Mesendoderm (in vitro differentiated cells): Measurements from ENCODE around the gene PRIM2.
"Not testable (repeated sequence)": the region's sequence is repeated elsewhere in the genome, so short reads cannot be mapped to it uniquely, and the experiment has no call there.

ENCODE experiments used
- DNase-seq: peaks from one replicate; pipeline ENCODE4 v3.0.0; 2013
- H2AK5ac ChIP-seq: 2 replicates; pipeline ENCODE4 v1.6.1; 2013; ENCODE audit warnings: low read length, inconsistent platforms
- H2BK120ac ChIP-seq: 2 replicates; pipeline ENCODE4 v1.6.1; 2013; ENCODE audit warnings: low read depth, mild to moderate bottlenecking, low read length, moderate library complexity, mixed read lengths
- H2BK15ac ChIP-seq: replicated peaks from 2 replicates; pipeline ENCODE4 v1.6.1; 2013; ENCODE audit warnings: low read depth, mild to moderate bottlenecking, moderate library complexity
- H2BK5ac ChIP-seq: 2 replicates; pipeline ENCODE4 v1.6.1; 2013; ENCODE audit warnings: low read length, inconsistent platforms
- H3K18ac ChIP-seq: 2 replicates; pipeline ENCODE4 v1.6.1; 2013; ENCODE audit warnings: mild to moderate bottlenecking, low read length, mixed read lengths
- H3K23ac ChIP-seq: one replicate; pipeline ENCODE4 v1.6.1; 2013; ENCODE audit warnings: low read length
- H3K27ac ChIP-seq: 2 replicates; pipeline ENCODE4 v1.5.1; 2013; ENCODE audit warnings: low read depth, mild to moderate bottlenecking, inconsistent platforms, low read length, moderate library complexity
- H3K27me3 ChIP-seq: 2 replicates; pipeline ENCODE4 v1.6.1; 2013; ENCODE audit warnings: low read length, control low read depth, mild to moderate bottlenecking, inconsistent platforms; ENCODE audit not compliant: insufficient read depth, poor library complexity
- H3K36me3 ChIP-seq: 2 replicates; pipeline ENCODE4 v1.6.1; 2013; ENCODE audit warnings: low read length, inconsistent platforms; ENCODE audit not compliant: control insufficient read depth, insufficient read depth
- H3K4ac ChIP-seq: one replicate; pipeline ENCODE4 v1.6.1; 2013; ENCODE audit warnings: low read depth, mild to moderate bottlenecking, low read length, moderate library complexity
- H3K4me1 ChIP-seq: 2 replicates; pipeline ENCODE4 v1.6.1; 2013; ENCODE audit warnings: low read depth, low read length, inconsistent platforms; ENCODE audit not compliant: control insufficient read depth
- H3K4me2 ChIP-seq: 2 replicates; pipeline ENCODE4 v1.6.1; 2013; ENCODE audit warnings: low read length
- H3K4me3 ChIP-seq: 2 replicates; pipeline ENCODE4 v1.5.1; 2013; ENCODE audit warnings: mild to moderate bottlenecking, low read length
- H3K56ac ChIP-seq: one replicate; pipeline ENCODE4 v1.6.1; 2013; ENCODE audit warnings: low read length
- H3K79me1 ChIP-seq: 2 replicates; pipeline ENCODE4 v1.6.1; 2013; ENCODE audit warnings: low read length, inconsistent platforms
- H3K79me2 ChIP-seq: 2 replicates; pipeline ENCODE4 v1.6.1; 2013; ENCODE audit warnings: mild to moderate bottlenecking, low read length; ENCODE audit not compliant: control insufficient read depth, insufficient read depth
- H3K9ac ChIP-seq: 2 replicates; pipeline ENCODE4 v1.6.1; 2013; ENCODE audit warnings: low read length, inconsistent platforms
- H4K5ac ChIP-seq: one replicate; pipeline ENCODE4 v1.6.1; 2013; ENCODE audit warnings: low read length
- H4K8ac ChIP-seq: one replicate; pipeline ENCODE4 v1.6.1; 2013; ENCODE audit warnings: low read depth, mild to moderate bottlenecking, control low read depth, low read length, moderate library complexity
- WGBS: extraction: QIAGEN DNeasy Blood & Tissue Kit; methylation state at CpG from one replicate; pipeline ENCODE4 v1.1.7; 2013; ENCODE audit warnings: low lambda C conversion rate, missing lambda C conversion rate; ENCODE audit not compliant: insufficient coverage; ENCODE audit errors: extremely low coverage; 5-methylcytosine and 5-hydroxymethylcytosine counted together

PRIM2 gene

DNA sequence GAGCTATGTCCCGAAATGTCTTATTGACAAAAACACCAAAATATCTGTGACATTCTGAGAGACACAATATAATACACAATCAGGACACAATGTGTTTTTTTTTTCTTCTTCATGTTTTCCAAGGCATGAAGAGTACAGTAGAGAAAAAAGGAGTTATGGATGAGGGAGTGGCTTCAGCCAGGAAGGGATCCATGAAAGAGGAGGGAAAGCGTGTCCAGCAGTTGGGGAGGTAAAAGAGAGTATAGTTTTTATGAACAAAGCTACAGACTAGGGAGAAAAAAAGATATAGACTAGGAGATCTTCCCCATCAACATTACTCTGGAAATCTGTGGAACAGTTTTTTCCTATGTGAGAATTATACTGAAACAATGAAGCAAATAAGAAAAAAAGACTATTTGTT, 38.9 kb upstream of the PRIM2 start:
- no peak overlapping the region for H3K23ac ChIP-seq
- no peak for DNase-seq
- H2BK15ac ChIP-seq: no peak overlapping the region
- H3K56ac ChIP-seq: no peak overlapping the region
- no peak overlapping the region for H4K5ac ChIP-seq
- no peak overlapping the region for H3K9ac ChIP-seq
- no peak overlapping the region for H3K4ac ChIP-seq
- no peak overlapping the region for H2BK120ac ChIP-seq
- H3K79me2 ChIP-seq: no peaks in the 10 kb centered on the region
- no peak overlapping the region for H2BK5ac ChIP-seq
- H3K79me1 ChIP-seq: no peaks in the 10 kb centered on the region
- no peaks in the 10 kb centered on the region for H3K36me3 ChIP-seq
- H2AK5ac ChIP-seq: no peak overlapping the region
- 100% methylated on average over 1 of the region's 2 CpGs for WGBS
- H4K8ac ChIP-seq: no peak overlapping the region
- peaks cover 2% of the 10 kb centered on the region for H3K27me3 ChIP-seq
- no peak overlapping the region for H3K4me3 ChIP-seq
- no peak overlapping the region for H3K27ac ChIP-seq
- no peaks in the 10 kb centered on the region for H3K4me1 ChIP-seq
- H3K4me2 ChIP-seq: no peak overlapping the region
- no peak overlapping the region for H3K18ac ChIP-seq

DNA sequence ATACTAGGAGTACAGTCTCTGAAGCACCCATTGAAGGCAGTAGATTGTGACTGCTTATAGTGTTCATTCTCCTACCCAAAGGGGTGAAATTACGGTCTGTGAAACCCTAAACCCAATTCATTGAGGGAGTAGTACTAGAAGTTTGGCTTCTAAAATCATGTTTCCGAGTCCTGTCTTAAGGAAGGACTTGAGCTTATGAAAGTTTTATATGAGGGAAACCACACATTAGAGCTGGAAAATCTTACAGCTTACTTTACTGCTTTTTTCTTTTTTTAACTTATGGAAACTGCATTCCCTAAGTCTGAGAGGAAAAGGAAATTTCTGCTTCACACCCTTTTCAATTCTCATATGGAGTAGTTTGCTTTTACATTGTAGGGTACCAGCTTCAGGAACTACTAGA, 38.4 kb upstream of the PRIM2 start:
- Histone ChIP-seq H3K4me3 (no peak overlapping the region), H2AK5ac (no peak overlapping the region), H2BK5ac (no peak overlapping the region), H2BK15ac (no peak overlapping the region), H3K27me3 (peaks cover 2% of the 10 kb centered on the region), H4K5ac (no peak overlapping the region), H3K18ac (no peak overlapping the region), H3K79me2 (no peaks in the 10 kb centered on the region), H3K9ac (no peak overlapping the region), H3K4me1 (no peaks in the 10 kb centered on the region), H4K8ac (no peak overlapping the region), H3K4me2 (no peak overlapping the region), H3K23ac (no peak overlapping the region), H3K27ac (no peak overlapping the region), H3K79me1 (no peaks in the 10 kb centered on the region), H2BK120ac (no peak overlapping the region), H3K4ac (no peak overlapping the region), H3K56ac (no peak overlapping the region), H3K36me3 (no peaks in the 10 kb centered on the region)
- DNase-seq: no peak
- WGBS: no CpG with 5 or more reads among the region's 2 CpGs

DNA sequence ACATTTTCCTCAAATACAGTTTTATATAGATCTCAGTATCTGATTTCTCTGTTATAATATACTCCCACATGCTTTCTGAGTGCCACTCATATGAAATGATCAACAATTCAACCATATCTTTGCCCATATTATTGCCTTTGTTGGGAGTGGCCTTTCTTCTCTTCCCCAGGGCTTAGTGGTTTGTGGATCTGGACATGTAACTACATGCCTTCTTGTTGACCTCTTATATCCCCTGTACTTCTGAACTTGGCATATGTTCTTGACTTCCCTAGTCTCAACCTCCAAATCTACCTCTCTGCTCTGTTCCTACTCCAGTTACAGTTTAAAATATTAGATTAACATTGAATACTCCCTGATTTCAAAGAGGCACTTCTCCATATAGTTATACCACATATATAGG, 34.3 kb upstream of the PRIM2 start:
- H3K23ac ChIP-seq: no peak overlapping the region
- no peak overlapping the region for H2AK5ac ChIP-seq
- no peak overlapping the region for H3K27ac ChIP-seq
- no peak overlapping the region for H3K4me2 ChIP-seq
- no peaks in the 10 kb centered on the region for H3K36me3 ChIP-seq
- no peak overlapping the region for H4K5ac ChIP-seq
- DNase-seq: no peak
- H3K4me1 ChIP-seq: no peaks in the 10 kb centered on the region
- no peak overlapping the region for H3K9ac ChIP-seq
- H3K56ac ChIP-seq: no peak overlapping the region
- no peak overlapping the region for H3K18ac ChIP-seq
- H3K79me2 ChIP-seq: no peaks in the 10 kb centered on the region
- H4K8ac ChIP-seq: no peak overlapping the region
- no peak overlapping the region for H3K4me3 ChIP-seq
- no peak overlapping the region for H2BK120ac ChIP-seq
- peaks cover 2% of the 10 kb centered on the region for H3K27me3 ChIP-seq
- H2BK5ac ChIP-seq: no peak overlapping the region
- no peaks in the 10 kb centered on the region for H3K79me1 ChIP-seq
- no peak overlapping the region for H3K4ac ChIP-seq
- no peak overlapping the region for H2BK15ac ChIP-seq

DNA sequence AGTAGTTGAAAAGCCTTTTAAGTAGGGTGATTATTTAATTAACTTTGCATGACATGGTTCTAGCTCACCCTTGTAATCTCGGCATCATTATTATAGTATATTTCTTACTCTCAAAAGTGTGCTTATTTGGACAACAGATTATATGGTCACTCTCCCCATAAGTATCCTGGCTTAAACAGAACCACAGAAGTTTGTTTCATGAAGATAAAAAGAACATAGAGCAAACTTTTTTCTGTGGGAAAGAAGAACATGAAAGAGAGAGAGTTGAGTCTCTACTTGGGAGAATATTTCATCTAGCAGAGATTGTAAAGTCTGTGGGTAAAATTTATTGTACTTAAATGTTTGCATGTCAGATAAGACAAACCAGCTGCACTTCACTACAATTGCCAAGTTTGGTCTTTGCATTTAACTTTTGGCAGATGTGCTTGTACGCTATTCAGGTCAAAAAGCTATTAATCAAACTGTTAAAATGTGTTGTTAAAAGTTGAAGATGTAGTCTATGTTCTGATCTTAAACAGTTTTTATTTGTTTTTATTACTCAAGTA, 33.4 kb upstream of the PRIM2 start:
- Histone ChIP-seq H3K9ac (no peak overlapping the region), H3K23ac (no peak overlapping the region), H3K27ac (no peak overlapping the region), H3K4me1 (no peaks in the 10 kb centered on the region), H4K5ac (no peak overlapping the region), H2BK15ac (no peak overlapping the region), H2BK120ac (no peak overlapping the region), H3K79me1 (no peaks in the 10 kb centered on the region), H2AK5ac (no peak overlapping the region), H3K36me3 (no peaks in the 10 kb centered on the region), H3K4me3 (no peak overlapping the region), H4K8ac (no peak overlapping the region), H2BK5ac (no peak overlapping the region), H3K4ac (no peak overlapping the region), H3K18ac (no peak overlapping the region), H3K27me3 (peaks cover 2% of the 10 kb centered on the region), H3K79me2 (no peaks in the 10 kb centered on the region), H3K56ac (no peak overlapping the region), H3K4me2 (no peak overlapping the region)
- DNase-seq: no peak
- WGBS: no CpG with 5 or more reads among the region's 2 CpGs

DNA sequence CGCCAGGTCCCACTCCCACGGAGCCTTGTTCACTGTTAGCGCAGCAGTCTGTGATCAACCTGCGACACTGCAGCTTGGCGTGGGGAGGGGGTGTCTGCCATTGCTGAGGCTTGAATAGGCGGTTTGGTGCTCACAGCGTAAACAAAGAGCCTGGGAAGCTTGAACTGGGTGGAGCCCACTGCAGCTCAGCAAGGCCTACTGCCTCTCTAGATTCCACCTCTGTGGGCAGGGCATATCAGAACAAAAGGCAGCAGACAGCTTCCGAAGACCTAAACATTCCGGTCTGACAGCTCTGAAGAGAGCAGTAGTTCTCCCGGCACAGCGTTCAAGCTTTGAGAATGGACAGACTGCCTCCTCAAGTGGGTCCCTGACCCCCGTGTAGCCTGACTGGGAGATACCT, 29.3 kb upstream of the PRIM2 start:
- H3K23ac ChIP-seq, H3K27ac ChIP-seq, H3K4ac ChIP-seq, H3K36me3 ChIP-seq, H3K4me1 ChIP-seq, H4K8ac ChIP-seq, H3K79me2 ChIP-seq, H3K79me1 ChIP-seq, H3K27me3 ChIP-seq, H2AK5ac ChIP-seq, H2BK5ac ChIP-seq, H4K5ac ChIP-seq, H3K56ac ChIP-seq, H2BK15ac ChIP-seq, H3K9ac ChIP-seq, H2BK120ac ChIP-seq, H3K4me3 ChIP-seq, H3K4me2 ChIP-seq, H3K18ac ChIP-seq: not testable (repeated sequence)
- WGBS: no CpG with 5 or more reads among the region's 12 CpGs
- peak; percentile 29 for DNase-seq

DNA sequence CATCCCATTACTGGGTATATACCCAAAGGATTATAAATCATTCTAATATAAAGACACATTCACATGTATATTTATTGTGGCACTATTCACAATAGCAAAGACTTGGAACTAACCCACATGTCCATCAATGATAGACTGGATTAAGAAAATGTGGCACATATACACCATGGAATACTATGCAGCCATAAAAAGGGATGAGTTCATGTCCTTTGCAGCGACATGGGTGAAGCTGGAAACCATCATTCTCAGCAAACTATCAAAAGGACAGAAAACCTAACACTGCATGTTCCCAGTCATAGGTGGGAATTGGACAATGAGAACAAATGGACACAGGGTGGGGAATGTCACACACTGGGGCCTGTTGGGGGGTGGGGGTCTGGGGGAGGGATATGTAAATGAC, 24.0 kb upstream of the PRIM2 start:
- not testable (repeated sequence) for H3K23ac ChIP-seq, H3K4me1 ChIP-seq, H2AK5ac ChIP-seq, H3K79me1 ChIP-seq, DNase-seq, H4K8ac ChIP-seq, H3K9ac ChIP-seq, H2BK5ac ChIP-seq, H3K4ac ChIP-seq, H2BK15ac ChIP-seq, H3K4me3 ChIP-seq, H3K56ac ChIP-seq, H3K79me2 ChIP-seq, H3K36me3 ChIP-seq, H3K27me3 ChIP-seq, H3K4me2 ChIP-seq, H4K5ac ChIP-seq, H2BK120ac ChIP-seq, H3K27ac ChIP-seq, H3K18ac ChIP-seq
- no CpG with 5 or more reads among the region's 1 CpG for WGBS
